ENCODE measurements around the gene IGF1R.

DNA sequence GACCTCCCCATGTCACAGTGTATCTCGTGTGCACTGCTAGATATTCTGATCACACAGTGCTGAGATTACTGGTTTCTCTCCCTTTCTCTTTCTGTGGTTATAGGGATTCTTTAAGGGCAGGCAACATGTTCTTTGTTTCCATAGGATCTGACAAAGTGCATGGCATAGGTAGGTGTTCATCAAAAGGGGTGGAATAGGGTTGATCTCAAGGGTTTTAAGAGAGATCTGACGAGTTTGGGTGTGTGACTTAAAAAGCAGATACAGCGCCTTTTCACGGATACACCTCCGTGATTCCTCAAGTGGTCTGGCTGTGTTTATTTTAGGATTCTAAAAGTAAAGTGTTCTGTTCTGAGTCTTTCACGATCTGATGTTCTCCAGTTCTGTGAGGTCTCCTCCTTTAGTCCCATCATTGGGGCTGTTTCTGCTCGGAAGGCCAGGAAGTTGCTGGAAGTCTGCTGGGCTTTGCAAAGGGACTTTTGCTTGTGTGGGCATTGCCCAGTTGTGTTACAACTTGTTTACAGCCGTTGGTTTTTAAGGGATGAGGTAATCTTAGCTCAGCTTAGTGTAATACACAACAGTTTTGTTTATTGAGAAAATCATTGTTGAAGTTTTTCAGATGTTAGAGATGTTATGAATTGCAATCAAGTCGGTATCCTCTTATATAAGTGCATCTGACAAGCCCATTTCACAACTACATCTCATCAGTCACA, 34.8 kb downstream of the IGF1R start:
- TF ChIP-seq, protein P1, sequence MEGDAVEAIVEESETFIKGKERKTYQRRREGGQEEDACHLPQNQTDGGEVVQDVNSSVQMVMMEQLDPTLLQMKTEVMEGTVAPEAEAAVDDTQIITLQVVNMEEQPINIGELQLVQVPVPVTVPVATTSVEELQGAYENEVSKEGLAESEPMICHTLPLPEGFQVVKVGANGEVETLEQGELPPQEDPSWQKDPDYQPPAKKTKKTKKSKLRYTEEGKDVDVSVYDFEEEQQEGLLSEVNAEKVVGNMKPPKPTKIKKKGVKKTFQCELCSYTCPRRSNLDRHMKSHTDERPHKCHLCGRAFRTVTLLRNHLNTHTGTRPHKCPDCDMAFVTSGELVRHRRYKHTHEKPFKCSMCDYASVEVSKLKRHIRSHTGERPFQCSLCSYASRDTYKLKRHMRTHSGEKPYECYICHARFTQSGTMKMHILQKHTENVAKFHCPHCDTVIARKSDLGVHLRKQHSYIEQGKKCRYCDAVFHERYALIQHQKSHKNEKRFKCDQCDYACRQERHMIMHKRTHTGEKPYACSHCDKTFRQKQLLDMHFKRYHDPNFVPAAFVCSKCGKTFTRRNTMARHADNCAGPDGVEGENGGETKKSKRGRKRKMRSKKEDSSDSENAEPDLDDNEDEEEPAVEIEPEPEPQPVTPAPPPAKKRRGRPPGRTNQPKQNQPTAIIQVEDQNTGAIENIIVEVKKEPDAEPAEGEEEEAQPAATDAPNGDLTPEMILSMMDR (IDR thresholded peaks at IDR 0.05), result no peak
- no peak for TF ChIP-seq EZH2 (IDR thresholded peaks at IDR 0.05)
- no peak for TF ChIP-seq EZH2phosphoT487 (IDR thresholded peaks at IDR 0.05)

Data from neural progenitor cell (in vitro differentiated cells).